Measurements from ENCODE around the gene PDE4D. TPM values are rescaled to one million over a fixed set of nuclear protein-coding genes. Genes with fewer than 3 reads are reported as not detected.

PDE4D gene
- total RNA-seq = 4.5 and 7.0 TPM in 2 replicates

DNA sequence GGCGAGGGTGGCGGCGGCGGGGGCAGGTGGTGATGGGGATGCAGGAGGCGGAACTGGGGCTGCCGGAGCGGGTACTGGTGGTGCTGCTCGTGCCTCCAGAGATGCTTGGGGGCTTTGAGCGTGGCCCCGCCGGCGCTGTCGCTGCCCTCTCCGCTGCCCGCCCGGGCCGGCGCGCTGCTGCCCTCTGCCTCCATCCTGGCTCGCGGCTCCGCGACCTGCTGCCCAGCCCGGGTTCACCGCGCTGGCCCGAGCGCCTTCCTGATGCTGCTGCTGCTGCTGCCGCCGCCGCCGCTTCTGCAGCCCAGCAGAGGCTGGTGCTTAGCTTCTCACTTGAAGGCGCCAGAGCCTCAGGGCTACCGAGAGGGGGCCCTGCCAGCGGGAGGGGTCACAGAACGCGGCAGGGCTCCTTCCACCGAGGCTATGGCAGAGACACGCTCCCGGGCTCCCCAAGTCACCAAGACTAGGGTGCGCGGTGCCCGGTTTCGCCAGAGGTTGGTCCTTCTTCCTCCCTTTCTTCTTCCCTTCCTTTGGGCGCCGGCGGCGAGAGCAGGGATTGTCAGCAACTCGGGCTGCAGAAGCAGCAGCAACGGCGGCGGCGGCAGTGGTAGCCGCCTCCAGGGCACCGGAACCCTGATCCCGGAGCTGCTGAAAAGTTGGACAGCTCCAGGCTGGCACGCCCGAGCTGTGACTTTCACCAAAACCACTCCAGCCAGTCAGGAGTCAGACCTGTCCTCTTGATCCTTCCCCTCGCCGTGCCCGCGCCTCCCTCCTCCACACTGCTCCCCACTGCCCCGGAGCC is at the start of gene PDE4D:
Gene PDE4D (minus strand): TSS at position 298 of the 799 bp plus-strand sequence.

